ENCODE measurements around the gene CCDC197.

DNA sequence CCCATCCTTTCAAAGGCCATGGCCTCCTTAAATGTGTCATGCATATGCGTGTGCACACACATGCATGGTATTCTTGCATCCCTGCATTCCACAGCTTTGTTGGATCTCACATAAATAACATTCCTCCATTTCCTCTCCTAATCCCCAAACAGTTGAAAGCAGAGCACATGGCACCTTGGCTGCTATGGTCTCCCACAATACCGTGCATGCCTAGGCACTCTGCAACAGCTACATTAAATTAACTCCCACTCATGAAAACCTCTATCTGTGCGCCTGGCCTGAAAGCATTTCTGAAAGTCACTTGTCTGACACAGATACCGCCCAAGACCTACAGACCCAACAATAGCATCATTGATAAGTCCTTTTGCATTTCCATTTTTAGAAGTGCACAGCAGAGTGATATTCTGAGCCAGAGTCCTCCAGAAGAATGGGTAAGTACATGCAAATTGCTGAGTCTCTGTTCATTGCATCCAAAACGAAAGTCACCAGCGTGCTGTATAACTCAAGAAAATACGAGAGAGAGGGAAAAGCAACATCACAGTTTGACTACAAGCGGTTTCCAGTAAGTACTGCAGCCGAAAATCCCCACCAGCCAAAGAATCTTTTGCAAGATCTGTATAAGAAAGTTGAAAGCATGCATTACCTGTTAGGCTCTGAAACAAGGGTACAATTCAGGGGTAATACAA, 21.2 kb upstream of the CCDC197 start:
- TF ChIP-seq CTCF (IDR thresholded peaks at IDR 0.05; ENCODE audit: low read depth, low read length) = no peak
- no peak for TF ChIP-seq EZH2phosphoT487 (IDR thresholded peaks at IDR 0.05; ENCODE audit: low read depth)
